GM23248 (cell line): Measurements from ENCODE around the gene PYGM. TPM values are rescaled to one million over a fixed set of nuclear protein-coding genes. Genes with fewer than 3 reads are reported as not detected.

ENCODE experiments used
- DNase-seq: peaks from one replicate; pipeline ENCODE4 v3.0.0-alpha.2; 2015
- H2AFZ ChIP-seq: fragments of 200-600 bp; sonication (generic); 2 replicates; pipeline ENCODE4 v1.6.1; 2016; ENCODE audit warnings: antibody characterized with exemption
- H3F3A ChIP-seq: fragments of 200-600 bp; sonication (generic); 2 replicates; pipeline ENCODE4 v1.6.1; 2016; ENCODE audit warnings: mild to moderate bottlenecking, antibody characterized with exemption, mixed run types; ENCODE audit not compliant: insufficient read depth
- H3K27ac ChIP-seq: fragments of 200-600 bp; sonication (generic); 2 replicates; pipeline ENCODE4 v1.5.1; 2016; ENCODE audit warnings: mild to moderate bottlenecking
- H3K27me3 ChIP-seq: fragments of 200-600 bp; sonication (generic); replicated peaks from 2 replicates; pipeline ENCODE4 v1.6.1; 2016; ENCODE audit warnings: mild to moderate bottlenecking; ENCODE audit not compliant: insufficient read depth
- H3K36me3 ChIP-seq: fragments of 200-600 bp; sonication (generic); 2 replicates; pipeline ENCODE4 v1.6.1; 2016; ENCODE audit warnings: low read depth, mild to moderate bottlenecking
- H3K4me1 ChIP-seq: fragments of 200-600 bp; sonication (generic); 2 replicates; pipeline ENCODE4 v1.6.1; 2016; ENCODE audit warnings: mild to moderate bottlenecking; ENCODE audit not compliant: insufficient read depth
- H3K4me2 ChIP-seq: fragments of 200-600 bp; sonication (generic); one replicate; pipeline ENCODE4 v1.6.1; 2016; ENCODE audit warnings: mild to moderate bottlenecking; ENCODE audit not compliant: unreplicated experiment
- H3K4me3 ChIP-seq: fragments of 200-600 bp; sonication (generic); 2 replicates; pipeline ENCODE4 v1.5.1; 2016; ENCODE audit warnings: mild to moderate bottlenecking
- H3K79me2 ChIP-seq: fragments of 200-600 bp; sonication (generic); 2 replicates; pipeline ENCODE4 v1.6.1; 2016; ENCODE audit warnings: mild to moderate bottlenecking; ENCODE audit not compliant: insufficient read depth
- H3K9ac ChIP-seq: fragments of 200-600 bp; sonication (generic); 2 replicates; pipeline ENCODE4 v1.6.1; 2016; ENCODE audit warnings: mild to moderate bottlenecking
- H3K9me2 ChIP-seq: fragments of 200-600 bp; sonication (generic); 2 replicates; pipeline ENCODE4 v1.6.1; 2016; ENCODE audit warnings: mixed run types, mild to moderate bottlenecking, moderate library complexity; ENCODE audit not compliant: insufficient read depth
- H3K9me3 ChIP-seq: fragments of 200-600 bp; sonication (generic); one replicate; pipeline ENCODE4 v1.6.1; 2017; ENCODE audit warnings: low read depth
- H4K20me1 ChIP-seq: fragments of 200-600 bp; sonication (generic); 2 replicates; pipeline ENCODE4 v1.6.0; 2016; ENCODE audit not compliant: insufficient read depth
- EZH2 ChIP-seq: fragments of 200-600 bp; sonication (generic); IDR thresholded peaks from 2 replicates; pipeline ENCODE4 v1.6.1; 2018; ENCODE audit warnings: antibody characterized with exemption, mild to moderate bottlenecking; ENCODE audit not compliant: insufficient read depth, poor library complexity, severe bottlenecking
- EZH2phosphoT487 ChIP-seq: fragments of 200-600 bp; sonication (generic); IDR thresholded peaks from 2 replicates; pipeline ENCODE4 v1.6.1; 2018; ENCODE audit warnings: antibody characterized with exemption, moderate library complexity, mild to moderate bottlenecking, low read depth; ENCODE audit not compliant: insufficient read depth
- WGBS, 2 experiments: methylation state at CpG; one replicate each; pipeline ENCODE4 v1.1.6; 2015 to 2017; ENCODE audit warnings: low lambda C conversion rate in 2 of 2, low coverage in 1 of 2; ENCODE audit errors: missing lambda C conversion rate in 2 of 2; 5-methylcytosine and 5-hydroxymethylcytosine counted together
- in situ Hi-C: fragments of 300-500 bp; cut with MboI; formaldehyde crosslinking; loops from 2 replicates; pipeline ENCODE4 v1.15.0; 2020
- polyA plus RNA-seq: library from polyadenylated mRNA; unstranded; fragments of >200 nt; fragmentation: Nextera tagmentation; extraction: Ambion mirVana; gene quantifications from 2 replicates; pipeline ENCODE4 v1.2.1, GENCODE V29; 2016
- total RNA-seq: library from RNA; depleted of rRNA; stranded (reverse); fragments of >200 nt; shearing (Covaris generic); gene quantifications from 2 replicates; pipeline ENCODE4 v1.2.3, GENCODE V29; 2014

PYGM gene
- total and polyA plus RNA-seq, 2 experiments from 2014 or later: not detected

DNA sequence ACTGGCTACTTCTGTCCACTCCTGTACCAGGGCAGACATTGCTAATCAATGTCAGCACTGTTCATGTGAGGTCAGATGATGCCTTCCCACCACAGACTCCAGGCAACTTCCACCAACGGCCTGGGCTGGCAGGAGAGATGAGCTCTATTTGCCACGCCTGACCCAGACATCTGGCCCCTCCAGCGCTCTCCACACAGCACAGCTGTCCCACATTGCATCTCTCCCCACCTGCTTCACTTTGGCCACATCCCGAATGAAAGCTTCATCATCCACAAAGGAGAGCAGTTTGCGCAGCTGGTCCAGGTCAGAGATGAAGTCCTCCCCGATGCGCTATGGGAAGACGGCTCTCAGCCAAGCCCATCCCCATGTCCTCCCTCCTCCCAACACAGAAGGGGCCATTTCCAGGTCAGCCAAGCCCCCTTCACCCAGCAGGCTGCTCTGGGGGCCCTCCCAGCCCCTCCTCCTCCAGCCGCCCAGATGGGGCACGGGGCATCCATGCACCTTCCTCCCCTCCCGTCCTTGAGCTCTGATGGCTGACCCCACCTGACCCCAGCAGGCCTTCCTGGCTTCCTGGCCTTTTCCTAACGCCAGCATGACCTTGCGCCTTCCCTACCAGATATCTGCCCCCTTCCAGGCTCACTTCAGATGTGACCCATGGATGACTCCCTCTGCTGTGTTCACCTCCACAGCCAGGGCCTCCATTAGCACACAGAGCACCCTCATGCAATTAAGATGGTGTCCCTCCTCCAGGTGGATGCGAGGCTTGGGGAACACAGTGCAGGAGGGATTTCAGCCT lies 7.4 kb downstream of the PYGM start:
- peaks cover 17% of the 10 kb centered on the region for H3F3A ChIP-seq
- no peaks in the 10 kb centered on the region for H3K9me3 ChIP-seq
- no peak overlapping the region for H3K27ac ChIP-seq
- H2AFZ ChIP-seq: no peak overlapping the region
- no peaks in the 10 kb centered on the region for H3K79me2 ChIP-seq
- in situ Hi-C loops: no loop called here
- WGBS, 2 experiments: 70 to 77% methylated on average over 13 to 14 of the region's 14 CpGs
- no peak overlapping the region for H3K9ac ChIP-seq
- H3K9me2 ChIP-seq: no peaks in the 10 kb centered on the region
- no peak overlapping the region for H3K4me3 ChIP-seq
- no peak overlapping the region for H3K4me2 ChIP-seq
- no peak for DNase-seq
- H4K20me1 ChIP-seq: no peaks in the 10 kb centered on the region
- H3K27me3 ChIP-seq: no peaks in the 10 kb centered on the region
- peaks cover 13% of the 10 kb centered on the region for H3K4me1 ChIP-seq
- no peak for TF ChIP-seq EZH2phosphoT487
- no peak for TF ChIP-seq EZH2
- H3K36me3 ChIP-seq: no peaks in the 10 kb centered on the region

DNA sequence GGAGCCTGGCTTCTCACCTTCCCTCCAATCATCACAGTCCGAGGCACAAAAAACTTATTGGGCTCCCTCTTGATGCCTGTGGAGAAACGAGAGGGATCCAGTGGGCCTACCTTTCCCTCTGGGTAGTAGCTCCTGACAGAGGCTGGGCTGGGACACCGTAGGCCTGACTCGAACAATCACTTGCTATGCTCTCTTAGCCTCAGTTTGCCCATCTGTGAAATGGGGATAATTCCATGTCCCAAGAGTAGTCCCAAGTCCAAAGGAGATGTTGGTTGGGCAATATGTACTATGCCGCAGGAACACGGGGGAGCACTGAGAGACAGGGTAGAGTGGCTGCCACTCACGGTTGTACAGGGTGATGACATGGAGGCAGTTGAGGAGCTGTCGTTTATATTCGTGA lies 8.2 kb downstream of the PYGM start:
- Histone ChIP-seq H3K9me2 (no peaks in the 10 kb centered on the region), H3F3A (peaks cover 19% of the 10 kb centered on the region), H3K9ac (no peak overlapping the region), H3K4me1 (peaks cover 13% of the 10 kb centered on the region), H3K27me3 (no peaks in the 10 kb centered on the region), H3K4me2 (no peak overlapping the region), H4K20me1 (no peaks in the 10 kb centered on the region), H3K79me2 (no peaks in the 10 kb centered on the region), H3K36me3 (no peaks in the 10 kb centered on the region), H3K27ac (no peak overlapping the region), H3K9me3 (no peaks in the 10 kb centered on the region), H3K4me3 (no peak overlapping the region), H2AFZ (no peak overlapping the region)
- no peak for TF ChIP-seq EZH2
- no peak for TF ChIP-seq EZH2phosphoT487
- no peak for DNase-seq
- 80 to 90% methylated on average over 9 of the region's 9 CpGs for WGBS, 2 experiments
- in situ Hi-C loops: no loop called here

DNA sequence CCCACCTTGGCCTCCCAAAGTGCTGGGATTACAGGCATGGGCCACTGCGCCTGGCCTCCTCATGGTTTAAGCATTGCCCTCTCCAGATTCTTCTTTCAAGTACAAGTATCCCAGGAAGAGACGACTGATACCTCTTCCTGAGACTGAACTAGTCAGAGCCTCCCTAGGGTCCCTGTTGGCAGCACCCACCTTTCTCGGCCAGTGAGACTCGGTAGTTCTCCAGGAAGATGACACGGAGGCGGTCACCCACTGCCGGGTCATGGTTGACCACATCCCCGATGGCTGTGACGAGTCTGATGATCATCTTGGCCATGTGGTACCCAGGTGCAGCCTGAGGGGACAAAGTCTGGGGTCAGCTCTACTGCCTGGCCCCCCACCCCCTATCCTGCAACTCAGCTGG lies 8.6 kb downstream of the PYGM start:
- Histone ChIP-seq H3K9me3 (no peaks in the 10 kb centered on the region), H4K20me1 (no peaks in the 10 kb centered on the region), H3K9ac (no peak overlapping the region), H3K27ac (no peak overlapping the region), H2AFZ (no peak overlapping the region), H3K9me2 (no peaks in the 10 kb centered on the region), H3K4me2 (no peak overlapping the region), H3K36me3 (no peaks in the 10 kb centered on the region), H3K27me3 (no peaks in the 10 kb centered on the region), H3K79me2 (no peaks in the 10 kb centered on the region), H3F3A (peaks cover 19% of the 10 kb centered on the region), H3K4me1 (peaks cover 13% of the 10 kb centered on the region), H3K4me3 (no peak overlapping the region)
- TF ChIP-seq EZH2 (no peak), EZH2phosphoT487 (no peak)
- in situ Hi-C loops: no loop called here
- 98 to 99% methylated on average over 9 of the region's 9 CpGs for WGBS, 2 experiments
- DNase-seq: no peak

DNA sequence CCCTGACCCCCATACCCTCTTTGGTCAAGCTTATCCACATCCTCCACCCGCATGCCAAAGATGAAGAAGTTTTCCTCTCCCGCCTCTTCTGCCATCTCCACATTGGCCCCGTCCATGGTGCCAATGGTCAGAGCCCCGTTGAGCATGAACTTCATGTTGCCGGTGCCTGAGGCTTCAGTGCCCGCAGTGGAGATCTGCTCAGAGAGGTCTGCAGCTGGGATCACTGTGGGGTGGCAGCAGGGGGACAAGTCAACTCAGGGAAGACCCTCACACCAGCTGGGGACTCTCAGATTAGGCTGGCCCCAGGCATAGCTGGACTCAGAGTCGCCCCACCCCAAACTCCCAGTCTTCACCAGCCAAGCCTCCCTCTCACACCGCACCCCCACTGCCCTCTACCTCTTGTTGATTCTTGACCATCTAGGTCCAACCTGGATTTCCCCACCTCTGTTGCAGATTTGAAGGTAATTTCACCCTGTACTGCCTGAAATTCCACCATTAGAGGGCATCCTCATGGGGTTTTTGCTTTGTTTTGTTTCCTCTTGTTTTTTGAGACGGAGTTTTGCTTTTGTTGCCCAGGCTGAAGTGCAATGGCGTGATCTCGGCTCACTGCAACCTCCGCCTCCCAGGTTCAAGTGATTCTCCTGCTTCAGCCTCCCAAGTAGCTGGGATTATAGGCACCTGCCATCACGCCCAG lies 9.3 kb downstream of the PYGM start:
- Histone ChIP-seq H3K9me2 (no peaks in the 10 kb centered on the region), H3K9ac (no peak overlapping the region), H3K9me3 (no peaks in the 10 kb centered on the region), H3K4me2 (no peak overlapping the region), H3K36me3 (no peaks in the 10 kb centered on the region), H3K27me3 (no peaks in the 10 kb centered on the region; the same call in 1 of the 2 replicates), H3F3A (peaks cover 19% of the 10 kb centered on the region), H3K4me1 (peaks cover 15% of the 10 kb centered on the region), H4K20me1 (no peaks in the 10 kb centered on the region), H3K27ac (no peak overlapping the region), H3K79me2 (no peaks in the 10 kb centered on the region), H3K4me3 (no peak overlapping the region), H2AFZ (no peak overlapping the region)
- in situ Hi-C loops: no loop called here
- no peak for DNase-seq
- 90 to 95% methylated on average over 11 to 13 of the region's 13 CpGs for WGBS, 2 experiments
- no peak for TF ChIP-seq EZH2
- TF ChIP-seq EZH2phosphoT487: no peak
